Endothelial cell of umbilical vein (primary cell): ENCODE results near the gene SFMBT2. TPM values are rescaled to one million over a fixed set of nuclear protein-coding genes. Genes with fewer than 3 reads are reported as not detected.

Source experiments
- BruUV-seq: library from RNA; stranded (reverse); fragments of 400-500 nt; replicated peaks from 2 replicates; lab custom pipeline; 2021; lab: Mats Ljungman, UMichigan
- CTCF ChIA-PET: fragments of 300-600, 350-600 bp; sonication (Branson Sonifier 250); formaldehyde crosslinking; loops from one replicate; lab custom pipeline; 2021; ENCODE audit warnings: antibody characterized with exemption, inconsistent platforms; lab: Charles Lee
- POLR2A ChIA-PET: fragments of 300-600, 350-600 bp; sonication (Branson Sonifier 250); formaldehyde crosslinking; loops from one replicate; lab custom pipeline; 2021; ENCODE audit warnings: antibody characterized with exemption, inconsistent platforms; lab: Charles Lee
- DNase-seq: peaks from one replicate; pipeline ENCODE4 v3.0.0-alpha.2; 2011; ENCODE audit warnings: low read depth, low spot score
- FAIRE-seq: peaks from 2 replicates; lab custom pipeline; 2011; peaks lifted over from hg19 to GRCh38; lab: Jason Lieb, UNC
- H2AFZ ChIP-seq: 2 replicates; pipeline ENCODE4 v1.6.0; 2012; ENCODE audit warnings: low read depth, low read length, control low read depth, inconsistent platforms
- H3K27ac ChIP-seq: 2 replicates; pipeline ENCODE4 v1.5.1; 2011; ENCODE audit warnings: low read depth, mild to moderate bottlenecking, control low read depth, low read length, moderate library complexity; ENCODE audit not compliant: insufficient read depth
- H3K27me3 ChIP-seq, 2 experiments: 2 replicates each; pipeline versions ENCODE4 v1.6.0 to v1.6.1; 2011; ENCODE audit warnings: low read length in 2 of 2, mixed read lengths in 1 of 2; ENCODE audit not compliant: control insufficient read depth in 2 of 2, insufficient read depth in 2 of 2
- H3K36me3 ChIP-seq, 2 experiments: 2 replicates in 1 of 2; 3 replicates in 1 of 2; pipeline ENCODE4 v1.5.1; 2011; ENCODE audit warnings: low read length in 2 of 2, mild to moderate bottlenecking in 1 of 2, moderate library complexity in 1 of 2; ENCODE audit not compliant: control insufficient read depth in 2 of 2, insufficient read depth in 2 of 2; ENCODE audit errors: extremely low read depth in 1 of 2
- H3K4me1 ChIP-seq: 3 replicates; pipeline ENCODE4 v1.5.1; 2011; ENCODE audit warnings: mild to moderate bottlenecking, low read length; ENCODE audit not compliant: control insufficient read depth, insufficient read depth; ENCODE audit errors: extremely low read depth
- H3K4me2 ChIP-seq: 2 replicates; pipeline ENCODE4 v1.6.1; 2011; ENCODE audit warnings: low read length, control low read depth, mixed read lengths; ENCODE audit not compliant: insufficient read depth
- H3K4me3 ChIP-seq, 3 experiments: fragments of 200-600 bp in 1 of 3; sonication (generic), shearing (Covaris generic) in 1 of 3; replicated peaks in 1 of 3; 2 replicates each; pipeline ENCODE4 v1.5.1; 2011 to 2016; ENCODE audit warnings: control low read depth in 3 of 3, low read length in 3 of 3, mild to moderate bottlenecking in 2 of 3, inconsistent platforms in 1 of 3, low read depth in 1 of 3, moderate library complexity in 1 of 3; ENCODE audit not compliant: insufficient read depth in 1 of 3
- H3K79me2 ChIP-seq: 2 replicates; pipeline ENCODE4 v1.6.0; 2012; ENCODE audit warnings: low read length, inconsistent platforms; ENCODE audit not compliant: control insufficient read depth, insufficient read depth
- H3K9ac ChIP-seq: replicated peaks from 2 replicates; pipeline ENCODE3; 2011; ENCODE audit warnings: low read length, control low read depth; ENCODE audit not compliant: insufficient read depth; ENCODE audit errors: extremely low read depth
- H3K9me1 ChIP-seq: replicated peaks from 3 replicates; pipeline ENCODE4 v1.6.0; 2011; ENCODE audit warnings: mild to moderate bottlenecking, low read length; ENCODE audit not compliant: control insufficient read depth, insufficient read depth; ENCODE audit errors: extremely low read depth
- H3K9me3 ChIP-seq: replicated peaks from 2 replicates; pipeline ENCODE4 v1.5.1; 2012; ENCODE audit warnings: low read length, inconsistent platforms; ENCODE audit not compliant: control insufficient read depth, insufficient read depth
- H4K20me1 ChIP-seq: replicated peaks from 2 replicates; pipeline ENCODE3; 2011; ENCODE audit warnings: mild to moderate bottlenecking, low read length; ENCODE audit not compliant: control insufficient read depth, insufficient read depth; ENCODE audit errors: extremely low read depth
- CTCF ChIP-seq, 2 donors: IDR thresholded peaks; 1 replicate in 1 of 2; 2 replicates in 1 of 2; pipeline ENCODE4 v1.5.1; 2011; ENCODE audit warnings: low read length in 2 of 2, mild to moderate bottlenecking in 2 of 2, moderate library complexity in 2 of 2, control low read depth in 1 of 2, inconsistent platforms in 1 of 2, low read depth in 1 of 2; ENCODE audit not compliant: insufficient read depth in 1 of 2; ENCODE audit errors: extremely low read depth in 1 of 2
- FOS ChIP-seq: IDR thresholded peaks from 2 replicates; pipeline ENCODE4 v1.6.1; 2011; ENCODE audit warnings: mild to moderate bottlenecking, low read length, moderate library complexity, borderline replicate concordance; ENCODE audit not compliant: insufficient read depth
- GATA2 ChIP-seq: IDR thresholded peaks from 2 replicates; pipeline ENCODE4 v1.7.0; 2011; ENCODE audit warnings: low read depth, mild to moderate bottlenecking, moderate library complexity, mixed read lengths, low read length; ENCODE audit not compliant: insufficient read length, insufficient read depth
- POLR2A ChIP-seq: IDR thresholded peaks from 2 replicates; pipeline ENCODE4 v1.6.1; 2012; ENCODE audit warnings: low read depth, mild to moderate bottlenecking, control low read depth, low read length
- dilution Hi-C: fragments of 300-500 bp; cut with MboI; formaldehyde crosslinking; loops from one replicate; pipeline ENCODE4 v1.15.0; 2019; ENCODE audit warnings: low sequenced_read_pairs; ENCODE audit not compliant: extremely low pct_ligation_motif_present
- intact Hi-C: fragments of 100-400 bp; cut with micrococcal nuclease; formaldehyde crosslinking; loops from one replicate; pipeline ENCODE4 v1.10.0; 2022
- polyA plus RNA-seq, 4 experiments: library from polyadenylated mRNA; depleted of rRNA in 3 of 4; stranded (reverse) in 3 of 4; unstranded in 1 of 4; fragments of >200 nt; gene quantifications; 2 replicates each; pipeline versions ENCODE4 v1.2.1 to v1.2.3, GENCODE V29; 2011 to 2012; ENCODE audit warnings: missing spikeins in 1 of 4
- total RNA-seq: library from RNA; stranded (reverse); gene quantifications from 2 replicates; pipeline ENCODE4 v1.2.3, GENCODE V29; 2021

SFMBT2 gene
- total and polyA plus RNA-seq, 2 donors (not counting 3 experiments of a cell fraction or from before 2014, with no cell fraction given): 0.14 to 0.64 TPM

- H3K9me3 ChIP-seq: no peaks in the 10 kb centered on the region
- ChIA-PET CTCF (interaction anchor here (1.1 kb wide), 1 partner anchor 400 kb away, joined by 3 read pairs; no protein-coding TSS in a partner anchor), POLR2A (no interaction called here)
- no peak overlapping the region for H3K9ac ChIP-seq
- BruUV-seq: no TSS peak
- no peaks in the 10 kb centered on the region for H4K20me1 ChIP-seq
- peak; percentile 62 to 66 for TF ChIP-seq CTCF (IDR thresholded peaks at IDR 0.05; ENCODE audit: extremely low read depth in 1 of 2, insufficient read depth in 1 of 2, low read depth in 1 of 2, low read length in 2 of 2)
- no peak for TF ChIP-seq POLR2A
- no peak for TF ChIP-seq GATA2
- TF ChIP-seq FOS: no peak
- H3K79me2 ChIP-seq: no peaks in the 10 kb centered on the region
- H2AFZ ChIP-seq: no peak overlapping the region
- H3K27ac ChIP-seq: no peak overlapping the region
- DNase-seq: peak; percentile 25
- H3K27me3 ChIP-seq: no peaks in the 10 kb centered on the region
- dilution Hi-C loops (no loop called here), intact Hi-C loops (loop anchor here (1.0 to 5.0 kb wide), 3 partner anchors 287 to 454 kb away; no protein-coding TSS in a partner anchor)
- H3K4me1 ChIP-seq: no peaks in the 10 kb centered on the region
- no peak overlapping the region for H3K4me3 ChIP-seq
- H3K4me2 ChIP-seq: no peak overlapping the region
- no peaks in the 10 kb centered on the region for H3K36me3 ChIP-seq
- H3K9me1 ChIP-seq: no peaks in the 10 kb centered on the region
- FAIRE-seq: no peak
Observed at GRCh38 chr10:7121154-7121797, 289.6 kb downstream of the SFMBT2 start.
